Measurements from ENCODE around the gene MYADM.
"Not testable (repeated sequence)": the region's sequence is repeated elsewhere in the genome, so short reads cannot be mapped to it uniquely, and the experiment has no call there.

MYADM gene, protein sequence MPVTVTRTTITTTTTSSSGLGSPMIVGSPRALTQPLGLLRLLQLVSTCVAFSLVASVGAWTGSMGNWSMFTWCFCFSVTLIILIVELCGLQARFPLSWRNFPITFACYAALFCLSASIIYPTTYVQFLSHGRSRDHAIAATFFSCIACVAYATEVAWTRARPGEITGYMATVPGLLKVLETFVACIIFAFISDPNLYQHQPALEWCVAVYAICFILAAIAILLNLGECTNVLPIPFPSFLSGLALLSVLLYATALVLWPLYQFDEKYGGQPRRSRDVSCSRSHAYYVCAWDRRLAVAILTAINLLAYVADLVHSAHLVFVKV

DNA sequence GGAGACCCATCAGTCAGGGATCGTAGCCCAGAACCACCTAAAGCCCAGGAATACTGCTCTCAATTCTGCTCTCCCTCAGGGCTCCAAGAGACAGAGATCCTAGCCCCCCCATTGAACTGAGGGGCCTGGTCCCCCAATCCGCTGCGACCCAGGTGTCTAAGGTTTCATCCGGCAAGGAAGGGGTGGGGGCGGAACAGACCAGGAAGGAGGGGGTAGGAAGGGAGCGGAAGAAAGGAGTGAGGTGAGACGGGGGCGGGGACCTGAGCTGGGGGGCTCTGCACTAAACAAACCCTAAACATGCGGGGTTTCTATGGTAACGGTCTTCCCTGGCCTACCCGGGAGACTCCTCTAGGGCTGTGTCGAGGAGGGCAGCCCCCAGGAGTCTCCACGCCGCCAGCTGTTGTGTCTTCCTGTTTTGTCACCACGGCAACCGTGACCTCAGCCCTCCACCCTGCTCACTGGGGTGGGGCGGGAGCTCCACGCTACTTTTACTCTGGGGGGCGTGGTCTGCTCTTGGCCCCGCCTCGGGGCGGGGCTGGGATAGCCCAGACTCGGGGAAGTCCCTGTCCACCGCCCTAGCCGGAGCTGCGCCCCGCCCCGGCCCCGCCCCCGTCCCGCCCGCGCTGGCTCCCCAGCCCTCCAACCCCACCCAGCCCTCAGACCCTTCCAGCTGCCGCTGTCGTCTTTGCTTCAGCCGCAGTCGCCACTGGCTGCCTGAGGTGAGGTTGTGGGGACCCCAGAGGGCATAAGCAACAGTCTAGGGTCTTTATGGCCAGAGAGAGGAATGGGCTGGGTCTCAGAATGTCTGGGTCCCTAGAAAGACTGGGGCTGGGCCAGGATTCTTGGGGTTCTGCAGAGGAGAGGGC, at the start of gene MYADM:
TSS of gene MYADM (plus strand) at position 659 of the 866 bp plus-strand sequence. CDS start 5,647 bp downstream, outside the sequence.
- peak; percentile 43 for DNase-seq

DNA sequence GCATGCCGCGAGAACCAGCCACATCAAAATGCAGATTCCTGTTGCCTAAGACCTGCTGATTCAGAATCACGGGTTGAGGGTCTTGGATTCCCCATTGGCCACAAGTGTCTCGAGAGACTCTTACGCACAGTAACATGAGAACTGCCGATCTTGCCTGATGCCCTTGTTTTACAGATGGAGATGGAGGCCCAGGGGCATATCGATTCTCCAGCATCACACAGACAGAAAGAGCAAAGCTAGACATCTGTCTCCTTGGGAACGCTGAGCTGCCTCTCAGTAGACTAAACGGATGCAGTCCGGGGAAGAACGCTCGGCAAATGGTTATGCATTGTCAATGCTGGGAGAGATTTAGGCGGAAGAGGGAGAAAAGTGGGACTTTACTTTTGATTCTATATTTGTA, 48.9 kb upstream of the MYADM start:
- no peak for DNase-seq

DNA sequence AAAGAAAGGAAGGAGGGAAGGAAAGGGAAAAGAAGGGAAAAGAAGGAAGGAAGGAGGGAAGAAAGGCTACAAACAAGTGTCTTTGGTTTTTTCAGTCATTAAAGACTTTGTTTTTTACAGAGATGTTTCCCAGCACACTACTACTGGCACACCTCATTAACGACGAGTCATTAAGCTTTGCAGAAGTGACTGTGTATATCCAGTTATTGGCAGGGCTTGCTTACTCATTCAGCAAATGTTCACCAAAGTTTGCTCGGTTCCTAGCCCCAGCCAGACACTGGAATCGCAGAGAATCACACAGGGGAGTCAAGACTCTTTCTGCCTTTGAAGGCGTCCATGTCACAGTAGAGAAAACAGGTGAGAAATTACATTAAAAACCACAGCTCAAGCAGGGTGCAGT, 47.8 kb upstream of the MYADM start:
- no peak for DNase-seq

DNA sequence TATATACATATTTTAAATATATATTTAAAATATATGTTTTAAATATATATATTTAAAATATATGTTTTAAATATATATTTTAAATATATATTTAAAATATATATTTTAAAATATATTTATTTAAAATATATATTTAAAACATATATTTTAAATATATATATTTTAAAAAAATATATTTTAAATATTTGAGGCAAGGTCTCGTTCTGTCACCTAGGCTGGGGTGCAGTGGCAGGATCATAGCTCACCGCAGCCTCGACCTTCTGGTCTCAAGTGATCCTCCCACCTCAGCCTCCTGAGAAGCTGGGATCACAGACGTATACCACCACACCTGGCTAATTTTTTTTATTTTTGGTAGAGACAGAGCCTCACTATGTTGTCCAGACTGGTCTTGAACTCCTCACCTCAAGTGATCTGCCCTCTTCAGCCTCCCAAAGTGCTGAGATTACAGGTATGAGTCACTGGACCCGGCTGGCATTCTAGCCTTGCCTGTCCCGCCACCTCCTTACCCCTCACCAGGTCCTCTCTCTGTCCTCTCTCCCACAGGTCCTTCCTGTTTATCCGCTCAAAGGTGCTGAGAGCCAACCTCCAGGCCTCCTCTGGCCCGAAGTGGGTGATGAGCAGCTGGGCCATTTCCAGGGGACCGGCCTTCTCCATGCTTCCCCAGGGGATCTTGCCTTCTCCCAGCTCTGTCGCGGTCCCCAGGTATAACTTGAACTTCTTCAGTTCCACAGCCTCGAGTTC, 44.1 kb upstream of the MYADM start:
- DNase-seq = no peak

DNA sequence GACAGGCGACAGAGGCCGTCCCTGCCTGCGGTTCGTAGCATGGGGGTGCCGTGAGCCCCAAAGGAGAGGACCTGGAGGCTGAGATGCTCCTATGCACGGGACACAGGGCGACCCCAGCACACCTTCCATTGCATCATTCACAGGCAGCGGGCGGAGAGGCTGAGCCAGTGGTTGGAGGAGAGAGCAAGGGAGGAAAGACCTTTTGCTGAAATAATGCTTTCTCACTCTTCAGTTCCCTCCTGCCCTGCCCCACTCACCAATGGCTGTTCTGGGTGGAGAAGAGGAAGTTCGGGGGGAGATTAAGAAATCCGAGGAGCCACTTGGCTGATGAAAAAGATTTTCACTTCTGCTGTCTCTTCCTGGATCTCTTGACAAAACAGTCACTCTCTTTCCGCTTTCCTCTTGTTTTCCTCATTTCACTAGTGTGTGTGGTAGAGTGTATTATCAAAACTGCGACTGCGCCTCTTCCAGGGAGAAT, 43.5 kb upstream of the MYADM start, which contains the start of gene NLRP12:
TSS of gene NLRP12 (minus strand) at position 181 of the 478 bp plus-strand sequence. CDS start at position 41, 140 bp downstream.
- no peak for DNase-seq

DNA sequence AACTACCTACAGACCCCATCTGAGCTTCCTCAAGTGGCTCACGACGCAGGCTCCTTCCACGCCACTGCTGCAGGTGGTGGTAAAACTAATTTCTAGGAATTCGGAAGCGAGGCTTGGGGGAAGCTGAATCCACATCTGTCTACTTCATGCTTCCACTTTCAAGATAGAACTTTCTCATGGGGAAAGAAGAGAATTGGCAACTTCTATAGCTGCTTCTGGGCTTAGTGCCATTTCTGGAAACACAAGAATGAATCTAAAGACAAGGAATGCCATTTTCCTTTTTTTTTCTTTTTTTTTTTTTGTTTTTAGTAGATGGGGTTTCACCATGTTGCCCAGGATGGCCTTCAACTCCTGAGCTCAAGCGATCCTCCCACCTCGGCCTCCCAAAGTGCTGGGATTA, 40.8 kb upstream of the MYADM start:
- no peak for DNase-seq

DNA sequence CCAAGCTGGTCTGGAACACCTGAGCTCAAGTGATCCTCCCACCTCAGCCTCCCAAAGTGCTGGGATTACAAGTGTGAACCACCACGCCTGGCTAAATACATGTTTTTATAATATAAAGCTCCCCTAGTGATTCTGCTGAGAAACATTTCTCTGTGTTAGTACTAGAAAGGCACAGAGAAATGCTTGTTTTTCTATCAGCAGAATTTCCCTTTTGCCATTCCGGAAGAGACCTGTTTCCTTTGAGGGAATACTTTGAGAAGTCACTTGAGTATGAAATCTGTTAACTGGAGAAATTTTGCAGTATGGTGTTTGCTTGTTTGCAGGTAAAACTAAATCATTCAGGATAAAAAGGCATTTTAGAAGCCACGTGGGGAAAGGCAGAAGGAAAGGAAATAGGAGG, 39.2 kb upstream of the MYADM start:
- no peak for DNase-seq

DNA sequence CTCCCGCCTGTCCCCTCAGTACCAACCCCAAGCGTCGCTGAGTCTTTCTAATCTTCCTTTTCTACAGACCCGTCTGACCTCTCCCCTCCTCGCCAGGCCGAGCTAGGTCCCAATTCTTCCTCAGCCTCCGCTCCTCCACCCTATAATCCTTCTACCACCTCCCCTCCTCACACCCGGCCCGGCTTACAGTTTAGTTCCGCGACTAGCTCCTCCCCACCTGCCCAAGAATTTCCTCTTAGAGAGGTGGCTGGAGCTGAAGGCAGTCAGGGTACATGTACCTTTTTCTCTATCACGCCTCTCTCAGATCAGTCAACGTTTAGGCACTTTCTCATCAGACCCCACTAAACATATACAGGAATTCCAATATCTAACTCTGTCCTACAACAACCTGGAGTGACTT, 34.8 kb upstream of the MYADM start:
- not testable (repeated sequence) for DNase-seq

DNA sequence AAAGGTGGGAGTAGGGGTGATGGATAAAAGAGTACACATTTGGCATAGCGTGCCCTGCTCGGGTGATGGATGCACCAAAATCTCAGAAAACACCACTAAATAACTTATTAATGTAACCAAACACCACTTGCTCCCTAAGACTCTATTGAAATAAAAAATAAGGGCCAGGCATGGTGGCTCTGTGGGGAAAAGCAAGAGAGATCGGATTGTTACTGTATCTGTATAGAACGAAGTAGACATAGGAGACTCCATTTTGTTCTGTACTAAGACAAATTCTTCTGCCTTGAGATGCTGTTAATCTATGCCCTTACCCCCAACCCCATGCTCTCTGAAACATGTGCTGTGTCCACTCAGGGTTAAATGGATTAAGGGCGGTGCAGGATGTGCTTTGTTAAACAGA, 29.2 kb upstream of the MYADM start:
- not testable (repeated sequence) for DNase-seq

DNA sequence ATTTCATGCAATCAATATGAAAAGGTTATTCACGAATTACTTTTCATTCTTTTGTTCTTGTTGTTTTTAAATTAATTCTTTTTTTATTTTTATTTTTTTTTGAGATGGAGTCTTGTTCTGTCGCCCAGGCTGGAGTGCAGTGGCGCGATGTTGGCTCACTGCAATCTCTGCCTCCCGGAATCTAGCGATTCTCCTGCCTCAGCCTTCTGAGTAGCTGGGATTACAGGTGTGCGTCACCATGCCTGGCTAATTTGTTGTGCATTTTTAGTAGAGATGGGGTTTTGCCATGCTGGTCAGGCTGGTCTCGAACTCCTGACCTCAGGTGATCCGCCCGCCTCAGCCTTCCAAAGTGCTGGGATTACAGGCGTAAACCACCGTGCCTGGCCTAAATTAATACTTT, 27.4 kb upstream of the MYADM start:
- not testable (repeated sequence) for DNase-seq

DNA sequence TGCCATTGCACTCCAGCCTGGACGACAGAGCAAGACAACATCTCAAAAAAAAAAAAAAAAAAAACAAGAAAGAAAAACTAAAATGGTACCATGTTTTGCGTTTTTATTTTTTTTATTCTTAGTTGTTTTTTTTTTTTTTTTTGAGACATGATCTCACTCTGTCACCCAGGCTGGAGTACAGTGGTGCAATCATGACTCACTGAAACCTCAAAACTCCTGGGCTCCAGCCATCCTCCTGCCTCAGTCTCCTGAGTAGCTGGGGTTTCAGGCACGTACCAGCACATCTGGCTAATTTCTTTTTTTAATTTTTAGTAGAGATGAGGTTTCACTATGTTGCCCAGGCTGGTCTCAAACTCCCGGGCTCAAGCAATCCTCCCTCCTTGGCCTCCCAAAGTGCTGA, 26.8 kb upstream of the MYADM start:
- DNase-seq = not testable (repeated sequence)

DNA sequence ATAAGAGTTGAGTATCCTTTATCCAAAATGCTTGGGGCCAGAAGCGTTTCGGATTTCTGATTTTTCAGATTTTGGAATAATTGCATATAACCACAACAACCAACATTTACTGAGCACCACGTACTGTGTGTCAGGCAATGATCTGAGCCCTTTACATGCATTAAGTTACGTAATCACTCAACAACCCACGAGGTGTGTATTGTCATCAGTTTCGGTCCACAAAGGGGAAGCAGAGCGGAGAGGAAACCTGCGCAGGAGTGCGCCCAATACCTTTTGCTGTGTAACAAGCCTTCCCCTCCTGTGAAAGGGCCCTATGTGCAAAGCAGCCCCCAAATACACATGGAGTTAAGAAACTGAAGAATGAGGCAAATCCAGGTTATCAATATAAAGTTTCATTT, 22.8 kb upstream of the MYADM start:
- DNase-seq = no peak

DNA sequence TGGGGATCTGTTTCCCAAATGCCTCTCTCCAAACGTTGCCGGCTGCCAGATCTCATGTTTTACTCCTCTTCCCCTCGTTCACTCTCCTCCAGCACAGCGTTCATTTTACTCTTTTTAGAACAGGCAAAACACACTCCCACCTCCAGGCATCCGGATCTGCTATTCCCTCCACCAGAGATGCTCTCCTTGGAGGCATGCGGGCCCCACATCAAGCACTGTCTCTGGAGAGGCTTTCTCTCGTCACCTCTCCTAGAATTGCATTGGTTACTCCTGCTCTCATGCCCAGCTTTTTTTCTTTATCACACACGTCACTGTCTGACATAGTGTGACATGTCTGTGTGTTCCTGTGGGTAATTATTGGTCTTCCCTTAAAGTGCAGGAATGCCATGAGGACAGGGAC, 20.1 kb upstream of the MYADM start:
- DNase-seq = no peak

DNA sequence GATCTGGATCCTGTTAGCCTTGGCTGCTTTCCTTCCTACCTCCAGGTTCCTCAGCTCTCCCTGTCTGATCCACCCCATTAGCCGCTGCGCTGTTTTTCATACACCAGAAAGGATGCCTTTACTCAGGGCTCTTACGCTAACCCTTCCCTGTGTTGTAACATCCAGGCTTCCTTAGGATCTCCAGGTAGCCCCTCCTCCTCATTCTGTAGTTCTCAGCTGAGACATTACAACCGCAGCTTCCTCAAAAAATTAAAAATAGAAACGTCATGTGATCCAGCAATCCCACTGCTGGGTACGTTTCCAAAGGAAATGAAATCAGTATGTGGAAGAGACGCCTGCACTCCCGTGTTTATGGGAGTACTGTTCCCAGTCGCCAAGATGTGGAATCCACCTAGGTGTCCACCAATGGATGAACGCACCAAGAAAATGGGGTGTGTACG, 18.4 kb upstream of the MYADM start:
- no peak for DNase-seq

DNA sequence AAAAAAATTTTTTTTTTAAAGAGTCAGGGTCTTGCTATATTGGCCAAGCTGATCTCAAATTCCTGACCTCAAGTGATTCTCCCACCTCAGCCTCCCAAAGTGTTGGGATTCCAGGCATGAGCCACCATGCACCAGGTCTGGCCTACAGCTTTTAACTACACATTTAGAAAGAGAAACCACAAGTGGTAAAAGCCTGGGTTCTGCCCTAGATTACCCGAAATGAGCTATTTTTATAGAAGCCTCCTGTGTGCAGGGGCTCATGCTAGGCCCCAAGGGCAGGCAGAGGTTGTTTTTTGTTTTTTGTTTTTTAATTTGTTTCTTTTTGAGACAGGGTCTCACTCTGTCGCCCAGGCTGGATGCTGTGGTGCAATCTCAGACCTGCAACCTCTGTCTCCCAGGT, 14.0 kb upstream of the MYADM start:
- no peak for DNase-seq

DNA sequence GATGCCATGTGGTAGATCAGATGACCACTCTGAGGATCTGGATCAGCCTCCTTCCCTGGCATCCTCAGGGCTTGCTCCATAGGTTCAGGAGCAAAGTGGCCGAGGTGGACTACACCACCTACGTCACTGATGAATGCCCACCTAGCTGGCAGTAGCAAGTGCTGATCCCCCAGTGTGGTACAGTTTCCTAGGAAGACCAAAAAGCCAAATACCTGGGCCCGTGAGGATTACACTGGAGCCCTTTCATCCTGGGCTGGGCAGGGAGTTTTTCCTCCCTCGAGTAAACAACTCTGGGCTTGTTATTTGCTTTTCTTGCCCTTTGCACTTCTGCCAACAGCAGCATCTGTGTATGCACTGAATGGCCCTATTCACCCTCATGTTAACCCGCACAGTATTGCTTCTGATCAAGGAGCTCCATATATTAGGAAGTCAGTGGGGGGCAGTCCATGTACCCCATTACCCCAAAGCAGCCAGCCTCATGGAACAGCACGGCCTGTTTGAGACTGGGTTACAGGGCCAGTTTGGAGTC, 3.3 kb upstream of the MYADM start:
- DNase-seq = peak; percentile 6

DNA sequence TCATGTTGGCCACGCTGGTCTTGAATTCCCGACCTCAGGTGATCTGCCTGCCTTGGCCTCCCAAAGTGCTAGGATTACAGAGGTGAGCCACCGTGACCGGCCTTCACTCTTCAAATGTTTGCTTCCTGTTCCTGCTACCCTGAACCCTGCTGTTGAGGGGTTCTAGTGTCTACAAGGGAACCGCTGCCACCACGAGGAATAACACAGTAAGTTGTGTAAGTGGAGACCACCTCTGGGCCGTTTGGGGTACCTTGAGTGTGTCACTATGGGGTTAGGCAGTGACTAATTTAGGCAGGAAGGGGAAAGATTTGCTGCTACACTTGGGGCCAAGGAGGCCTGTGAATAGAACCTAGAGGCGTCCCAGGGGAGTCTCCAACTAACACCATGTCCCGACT, 2.2 kb upstream of the MYADM start:
- no peak for DNase-seq

DNA sequence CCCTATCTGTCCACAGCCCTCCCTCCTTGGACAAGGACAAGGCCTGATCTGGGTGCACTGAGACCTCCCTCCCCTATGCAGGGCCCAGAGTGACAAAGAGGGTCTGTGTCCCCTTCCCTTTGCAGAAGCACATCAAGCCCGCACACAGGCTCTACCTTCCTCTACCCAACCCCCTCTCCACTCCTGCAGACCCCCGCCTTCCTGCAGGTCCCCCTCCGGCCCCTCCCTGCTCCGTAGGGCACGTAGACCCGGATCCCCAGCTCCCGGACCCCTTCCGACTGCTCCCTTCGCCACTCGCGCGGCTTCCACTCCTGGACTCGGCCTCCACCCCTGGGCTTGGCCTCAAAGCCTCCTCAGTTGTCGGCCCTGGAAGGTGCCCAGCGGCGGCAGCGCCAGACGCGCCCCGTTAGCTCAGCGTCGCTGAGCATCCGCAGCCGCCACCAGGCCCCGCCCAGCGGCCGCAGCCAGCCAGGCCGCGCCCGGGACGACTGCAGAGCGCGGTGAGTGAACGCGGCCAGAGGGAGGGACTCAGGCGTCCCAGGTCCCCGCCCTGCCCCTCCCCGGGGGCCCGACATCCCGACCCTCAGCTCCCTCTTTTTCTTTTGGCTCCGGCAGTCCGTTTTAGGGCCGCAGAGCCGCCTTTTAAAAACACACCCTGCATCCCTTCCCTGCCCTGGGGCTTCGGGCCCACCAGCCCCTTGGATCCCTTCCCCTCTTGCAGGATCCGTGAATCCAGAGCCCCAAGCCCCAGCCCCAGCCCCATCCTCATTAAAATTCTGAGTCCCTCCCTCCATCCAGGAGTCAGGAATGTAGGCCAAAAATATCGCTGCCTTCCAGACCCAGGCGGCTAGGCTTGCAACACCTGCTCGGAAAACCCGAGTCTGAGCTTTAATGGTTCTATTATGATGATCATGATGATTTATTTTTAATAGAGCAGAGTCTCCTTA, 1.5 kb upstream of the MYADM start:
- no peak for DNase-seq

DNA sequence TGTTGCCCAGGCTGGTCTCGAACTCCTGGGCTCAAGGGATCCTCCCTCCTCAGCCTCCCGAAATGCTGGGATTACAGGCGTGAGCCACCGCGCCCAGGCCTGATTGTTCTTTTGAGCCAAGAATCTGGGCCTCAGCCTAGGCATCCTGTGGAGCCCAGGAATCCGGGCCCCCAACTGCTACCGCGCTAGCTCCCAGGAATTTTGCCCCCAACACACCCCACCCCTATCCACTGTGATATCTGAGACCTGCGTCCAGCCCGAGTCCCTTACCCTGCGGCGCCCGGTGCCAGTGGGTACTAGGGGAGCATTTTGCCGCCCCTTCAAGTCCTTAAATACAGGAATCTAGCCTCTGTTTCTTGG, 838 bp upstream of the MYADM start:
- no peak for DNase-seq

DNA sequence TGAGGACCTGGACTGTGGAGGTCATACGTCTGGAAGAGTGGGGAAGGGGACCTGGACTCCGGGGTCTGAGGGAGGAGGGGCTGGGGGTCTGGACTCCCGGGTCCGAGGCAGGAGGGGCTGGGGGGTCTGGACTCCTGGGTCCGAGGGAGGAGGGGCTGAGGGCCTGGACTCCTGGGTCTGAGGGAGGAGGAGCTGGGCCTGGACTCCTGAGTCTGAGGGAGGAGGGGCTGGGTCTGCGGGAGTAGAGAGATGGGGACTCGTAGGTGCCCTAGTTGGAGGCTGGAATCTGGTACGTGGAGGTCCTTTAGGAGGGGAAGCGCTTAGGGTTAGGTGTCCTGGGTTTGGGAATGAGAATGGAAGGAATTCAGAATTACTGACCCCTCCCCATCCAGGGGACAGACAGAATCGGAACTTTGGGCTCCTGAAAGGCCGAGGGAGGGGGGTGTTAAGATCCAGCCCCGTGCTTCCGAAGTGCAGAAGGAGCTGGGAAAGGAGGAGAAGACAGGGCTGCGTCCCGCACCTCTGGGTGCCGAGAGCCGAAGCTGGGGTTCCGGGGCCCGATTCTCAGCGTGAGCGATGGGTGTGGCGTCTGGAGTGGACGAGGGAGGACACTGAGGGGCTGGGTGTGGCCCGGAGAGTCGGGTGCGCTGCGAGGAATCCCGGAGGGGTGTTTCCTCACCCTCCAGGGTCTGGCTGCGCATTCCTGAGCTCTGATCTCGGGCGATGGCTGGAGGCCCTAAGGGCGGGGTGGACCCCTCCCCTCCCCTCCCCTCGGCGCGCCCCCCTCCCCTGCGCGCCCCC, 608 bp downstream of the MYADM start:
- no peak for DNase-seq
